ENCODE data around the gene RUNX2.

Gene RUNX2

DNA sequence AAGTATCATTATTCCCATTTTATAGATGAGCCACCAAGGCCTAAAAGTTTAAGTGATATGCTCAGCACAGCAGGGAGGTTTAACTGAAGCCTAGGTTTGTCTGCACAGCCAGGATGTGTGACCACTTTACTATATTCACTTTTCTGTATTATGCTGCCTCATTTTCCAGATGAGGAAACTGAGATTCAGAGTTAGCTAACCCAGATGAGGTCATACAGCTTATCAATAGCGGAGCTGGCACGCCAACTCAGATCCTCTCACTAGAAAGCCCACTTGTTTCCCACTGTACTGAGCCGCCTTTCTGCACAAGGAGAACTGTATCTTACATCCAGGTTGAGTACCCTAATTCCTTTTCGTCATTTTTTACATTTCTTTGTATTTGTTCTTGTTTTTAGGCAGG lies 181.3 kb downstream of the RUNX2 start:
- Mint-ChIP-seq H3K4me3 (no peak overlapping the region), H3K27me3 (ENCODE audit: low read depth) (no peaks in the 10 kb centered on the region), H3K36me3 (ENCODE audit: low read depth) (peaks cover 64% of the 10 kb centered on the region), H3K4me1 (ENCODE audit: low read depth) (peaks cover 35% of the 10 kb centered on the region), H3K27ac (no peak overlapping the region), H3K9me3 (no peaks in the 10 kb centered on the region)
- DNase-seq (ENCODE audit: low spot score): no peak

DNA sequence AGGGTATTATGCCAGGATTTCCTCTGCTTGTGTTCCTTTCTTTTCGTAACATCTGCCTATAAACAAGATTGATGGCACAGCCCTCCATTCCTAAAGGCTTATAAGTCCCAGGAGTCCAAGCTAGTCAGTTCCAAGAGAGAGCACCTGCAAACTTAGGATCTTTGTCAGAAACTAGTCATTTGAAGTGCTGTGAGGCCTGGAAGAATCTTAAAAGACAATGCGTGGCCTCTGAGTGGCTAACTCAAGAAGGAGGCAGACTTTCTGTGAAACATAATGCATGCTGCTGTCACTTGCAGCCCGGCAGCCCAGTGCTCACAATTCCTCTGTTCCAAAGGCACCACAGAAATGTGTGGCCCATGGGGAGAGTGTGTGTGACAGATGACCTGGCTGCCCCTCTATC lies 184.6 kb downstream of the RUNX2 start:
- no peak overlapping the region for H3K27ac Mint-ChIP-seq
- peaks cover 55% of the 10 kb centered on the region for H3K36me3 Mint-ChIP-seq (ENCODE audit: low read depth)
- no peak overlapping the region for H3K4me3 Mint-ChIP-seq
- DNase-seq (ENCODE audit: low spot score): no peak
- H3K9me3 Mint-ChIP-seq: no peaks in the 10 kb centered on the region
- peaks cover 14% of the 10 kb centered on the region for H3K4me1 Mint-ChIP-seq (ENCODE audit: low read depth)
- H3K27me3 Mint-ChIP-seq (ENCODE audit: low read depth): no peaks in the 10 kb centered on the region

- Mint-ChIP-seq H3K4me3 (no peak overlapping the region), H3K27ac (peak overlapping the region; percentile 13), H3K9me3 (no peaks in the 10 kb centered on the region), H3K36me3 (ENCODE audit: low read depth) (peaks cover 56% of the 10 kb centered on the region), H3K4me1 (ENCODE audit: low read depth) (peaks cover 15% of the 10 kb centered on the region), H3K27me3 (ENCODE audit: low read depth) (no peaks in the 10 kb centered on the region)
- no peak for DNase-seq (ENCODE audit: low spot score)
Measured at GRCh38 chr6:45513213-45513618, 185.1 kb downstream of the RUNX2 start.

DNA sequence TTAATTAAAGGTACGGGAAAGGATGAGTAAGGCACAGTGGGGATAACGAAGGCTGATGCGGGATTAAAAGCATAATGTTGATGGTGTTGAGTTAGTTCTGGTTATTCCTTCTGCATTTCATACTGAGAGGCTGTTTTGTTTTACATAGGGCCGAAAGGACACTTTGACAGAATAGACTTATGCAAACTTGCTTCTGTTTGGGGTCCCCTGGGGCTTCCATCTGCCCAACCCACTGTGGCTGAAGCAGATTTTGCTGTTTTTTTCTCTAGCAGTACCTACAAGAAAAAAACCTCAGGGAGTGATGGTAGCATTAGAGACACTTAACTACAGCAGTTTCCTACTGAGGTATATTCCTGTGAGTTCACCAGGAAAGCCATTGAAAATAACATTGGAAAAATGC lies 185.7 kb downstream of the RUNX2 start:
- Mint-ChIP-seq H3K9me3 (no peaks in the 10 kb centered on the region), H3K4me3 (no peak overlapping the region), H3K27ac (no peak overlapping the region), H3K4me1 (ENCODE audit: low read depth) (peaks cover 17% of the 10 kb centered on the region), H3K36me3 (ENCODE audit: low read depth) (peaks cover 56% of the 10 kb centered on the region), H3K27me3 (ENCODE audit: low read depth) (no peaks in the 10 kb centered on the region)
- no peak for DNase-seq (ENCODE audit: low spot score)

- H3K36me3 Mint-ChIP-seq (ENCODE audit: low read depth): peaks cover 57% of the 10 kb centered on the region
- H3K4me3 Mint-ChIP-seq: no peak overlapping the region
- no peaks in the 10 kb centered on the region for H3K27me3 Mint-ChIP-seq (ENCODE audit: low read depth)
- no peak for DNase-seq (ENCODE audit: low spot score)
- no peaks in the 10 kb centered on the region for H3K9me3 Mint-ChIP-seq
- peaks cover 17% of the 10 kb centered on the region for H3K4me1 Mint-ChIP-seq (ENCODE audit: low read depth)
- no peak overlapping the region for H3K27ac Mint-ChIP-seq
Measured at GRCh38 chr6:45514454-45515230, 186.5 kb downstream of the RUNX2 start.

DNA sequence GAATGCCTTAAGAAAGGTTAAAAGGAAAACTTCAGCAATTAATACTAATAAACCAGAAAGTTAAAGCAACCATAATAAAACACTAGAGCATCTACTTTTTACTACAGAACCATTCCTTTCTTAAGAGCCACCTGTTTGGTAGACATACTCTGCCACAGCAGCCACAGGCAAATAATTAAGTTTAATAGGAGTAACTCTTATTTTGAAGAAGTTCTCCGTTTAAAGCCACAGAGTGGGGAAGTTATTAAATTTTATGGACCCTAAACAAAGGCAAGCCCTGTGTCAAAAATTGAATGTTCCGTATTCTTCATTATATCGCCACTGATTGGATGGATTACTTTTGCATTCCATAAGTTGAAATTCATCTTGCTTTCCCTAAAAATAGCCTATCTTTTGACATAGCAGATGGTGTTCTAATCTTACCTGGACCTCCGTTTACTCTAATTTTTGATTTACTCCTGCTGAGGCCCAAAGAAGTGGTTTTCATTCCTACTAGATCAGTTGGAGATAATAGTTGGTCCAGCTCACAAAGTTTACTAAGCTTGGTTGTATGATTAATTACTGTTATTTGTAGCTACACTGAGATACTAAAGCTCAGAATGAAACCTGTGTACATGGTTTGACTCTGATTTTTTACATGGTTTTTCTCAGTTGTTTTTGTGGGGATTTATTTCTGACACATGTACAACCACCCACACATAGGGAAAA lies 190.0 kb downstream of the RUNX2 start:
- H3K4me3 Mint-ChIP-seq: no peak overlapping the region
- H3K36me3 Mint-ChIP-seq (ENCODE audit: low read depth): peaks cover 60% of the 10 kb centered on the region
- H3K27ac Mint-ChIP-seq: no peak overlapping the region
- H3K4me1 Mint-ChIP-seq (ENCODE audit: low read depth): peaks cover 37% of the 10 kb centered on the region
- no peaks in the 10 kb centered on the region for H3K27me3 Mint-ChIP-seq (ENCODE audit: low read depth)
- H3K9me3 Mint-ChIP-seq: no peaks in the 10 kb centered on the region
- DNase-seq (ENCODE audit: low spot score): no peak

DNA sequence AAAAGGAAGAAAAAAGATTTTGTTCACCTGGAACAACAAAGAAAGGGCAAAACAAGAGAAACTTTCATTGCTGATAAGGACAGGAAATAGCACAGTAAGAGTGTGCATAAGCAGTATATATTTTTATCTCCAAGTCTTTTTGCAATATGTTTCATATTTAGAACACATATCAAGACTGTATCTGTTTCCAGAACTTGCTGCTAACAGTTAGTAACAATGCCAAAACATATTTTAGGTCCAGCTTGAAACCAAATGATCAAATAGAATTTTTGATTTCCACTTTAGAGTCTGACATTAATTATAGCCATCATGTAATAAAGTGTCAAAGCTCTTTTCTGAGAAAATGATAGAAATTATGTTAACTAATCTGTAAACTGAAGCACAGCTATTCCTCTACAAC lies 193.1 kb downstream of the RUNX2 start:
- DNase-seq (ENCODE audit: low spot score): no peak
- Mint-ChIP-seq H3K36me3 (ENCODE audit: low read depth) (peaks cover 53% of the 10 kb centered on the region), H3K4me3 (peak overlapping the region; percentile 35), H3K4me1 (ENCODE audit: low read depth) (peaks cover 35% of the 10 kb centered on the region), H3K27me3 (ENCODE audit: low read depth) (no peaks in the 10 kb centered on the region), H3K27ac (peak overlapping the region; percentile 86), H3K9me3 (no peaks in the 10 kb centered on the region)

- H3K27ac Mint-ChIP-seq: peak overlapping the region; percentile 21
- H3K27me3 Mint-ChIP-seq (ENCODE audit: low read depth): no peaks in the 10 kb centered on the region
- H3K36me3 Mint-ChIP-seq (ENCODE audit: low read depth): peaks cover 54% of the 10 kb centered on the region
- no peak overlapping the region for H3K4me3 Mint-ChIP-seq
- DNase-seq (ENCODE audit: low spot score): no peak
- H3K4me1 Mint-ChIP-seq (ENCODE audit: low read depth): peaks cover 37% of the 10 kb centered on the region
- H3K9me3 Mint-ChIP-seq: peaks cover 6% of the 10 kb centered on the region
Measured at GRCh38 chr6:45522486-45522885, 194.4 kb downstream of the RUNX2 start.

- peak overlapping the region; percentile 12 for H3K27ac Mint-ChIP-seq
- peaks cover 21% of the 10 kb centered on the region for H3K4me1 Mint-ChIP-seq (ENCODE audit: low read depth)
- no peak for DNase-seq (ENCODE audit: low spot score)
- H3K4me3 Mint-ChIP-seq: no peak overlapping the region
- peaks cover 14% of the 10 kb centered on the region for H3K9me3 Mint-ChIP-seq
- H3K27me3 Mint-ChIP-seq (ENCODE audit: low read depth): no peaks in the 10 kb centered on the region
- peaks cover 54% of the 10 kb centered on the region for H3K36me3 Mint-ChIP-seq (ENCODE audit: low read depth)
Measured at GRCh38 chr6:45527210-45527609, 199.1 kb downstream of the RUNX2 start.

GRCh38 chr6:45531999-45532595 lies 204.0 kb downstream of the RUNX2 start:
- peak overlapping the region; percentile 6 for H3K27ac Mint-ChIP-seq
- no peaks in the 10 kb centered on the region for H3K27me3 Mint-ChIP-seq (ENCODE audit: low read depth)
- no peak overlapping the region for H3K4me3 Mint-ChIP-seq
- DNase-seq (ENCODE audit: low spot score): no peak
- H3K4me1 Mint-ChIP-seq (ENCODE audit: low read depth): peaks cover 34% of the 10 kb centered on the region
- H3K36me3 Mint-ChIP-seq (ENCODE audit: low read depth): peaks cover 67% of the 10 kb centered on the region
- peaks cover 10% of the 10 kb centered on the region for H3K9me3 Mint-ChIP-seq

DNA sequence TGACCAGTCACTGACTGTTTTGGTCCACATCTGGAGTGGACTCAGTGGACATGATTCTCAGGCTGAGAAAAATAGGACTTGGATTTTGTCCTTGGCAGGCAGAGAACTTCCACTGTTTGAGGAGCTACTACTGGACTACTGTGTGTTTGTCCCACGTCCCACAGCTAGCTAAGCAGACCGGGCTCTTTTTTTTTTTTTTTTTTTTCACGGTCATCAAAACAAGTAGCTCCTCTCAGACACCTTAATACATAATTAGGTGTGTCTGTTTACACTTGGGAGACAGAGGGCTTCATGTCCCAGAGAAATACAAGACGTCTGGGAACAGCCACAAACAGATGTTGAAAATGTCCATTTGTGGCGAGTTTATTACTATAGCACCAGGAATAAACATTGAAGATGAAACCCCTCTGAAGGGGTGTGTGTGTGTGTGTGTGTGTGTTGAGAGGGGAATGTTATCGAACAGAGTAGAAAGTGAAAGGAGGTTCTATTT lies 204.6 kb downstream of the RUNX2 start:
- Mint-ChIP-seq H3K9me3 (peaks cover 5% of the 10 kb centered on the region), H3K27me3 (ENCODE audit: low read depth) (no peaks in the 10 kb centered on the region), H3K36me3 (ENCODE audit: low read depth) (peaks cover 65% of the 10 kb centered on the region), H3K4me3 (no peak overlapping the region), H3K4me1 (ENCODE audit: low read depth) (peaks cover 31% of the 10 kb centered on the region), H3K27ac (peak overlapping the region; percentile 6)
- no peak for DNase-seq (ENCODE audit: low spot score)

- Mint-ChIP-seq H3K4me3 (no peak overlapping the region), H3K27ac (peak overlapping the region; percentile 17), H3K27me3 (ENCODE audit: low read depth) (no peaks in the 10 kb centered on the region), H3K4me1 (ENCODE audit: low read depth) (peaks cover 33% of the 10 kb centered on the region), H3K9me3 (no peaks in the 10 kb centered on the region), H3K36me3 (ENCODE audit: low read depth) (peaks cover 64% of the 10 kb centered on the region)
- DNase-seq (ENCODE audit: low spot score): no peak
Measured at GRCh38 chr6:45533386-45533785, 205.3 kb downstream of the RUNX2 start.

DNA sequence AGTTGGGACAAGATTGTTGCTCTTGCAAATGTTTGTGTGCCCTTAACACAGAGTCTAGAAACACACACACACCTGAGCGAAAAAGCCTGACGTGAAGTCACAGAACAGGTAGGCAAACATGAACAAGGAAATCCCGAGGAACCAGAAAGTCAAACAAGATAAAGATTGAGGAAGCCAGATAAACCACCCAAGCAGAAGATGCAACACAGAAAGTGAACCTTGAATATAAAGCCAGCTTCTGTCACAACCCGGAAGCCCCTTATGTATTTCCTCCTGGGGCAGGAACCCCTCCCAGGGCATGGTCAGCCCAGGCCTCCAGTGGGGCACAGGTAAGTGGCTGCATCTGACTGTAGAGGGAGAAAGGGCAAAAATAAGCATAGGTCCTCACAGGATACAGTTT lies 207.8 kb downstream of the RUNX2 start:
- H3K27ac Mint-ChIP-seq: peak overlapping the region; percentile 59
- no peaks in the 10 kb centered on the region for H3K9me3 Mint-ChIP-seq
- no peak for DNase-seq (ENCODE audit: low spot score)
- H3K36me3 Mint-ChIP-seq (ENCODE audit: low read depth): peaks cover 60% of the 10 kb centered on the region
- peaks cover 36% of the 10 kb centered on the region for H3K4me1 Mint-ChIP-seq (ENCODE audit: low read depth)
- no peak overlapping the region for H3K4me3 Mint-ChIP-seq
- H3K27me3 Mint-ChIP-seq (ENCODE audit: low read depth): no peaks in the 10 kb centered on the region

- Mint-ChIP-seq H3K27me3 (ENCODE audit: low read depth) (no peaks in the 10 kb centered on the region), H3K9me3 (no peaks in the 10 kb centered on the region), H3K36me3 (ENCODE audit: low read depth) (peaks cover 69% of the 10 kb centered on the region), H3K4me3 (no peak overlapping the region), H3K27ac (no peak overlapping the region), H3K4me1 (ENCODE audit: low read depth) (peaks cover 42% of the 10 kb centered on the region)
- no peak for DNase-seq (ENCODE audit: low spot score)
Measured at GRCh38 chr6:45537539-45537938, 209.4 kb downstream of the RUNX2 start.
